ENCODE data around the gene AIM2. TPM values are rescaled to one million over a fixed set of nuclear protein-coding genes. Genes with fewer than 3 reads are reported as not detected.

The AIM2 gene
- total RNA-seq, 1 experiment from 2014 or later = not detected

DNA sequence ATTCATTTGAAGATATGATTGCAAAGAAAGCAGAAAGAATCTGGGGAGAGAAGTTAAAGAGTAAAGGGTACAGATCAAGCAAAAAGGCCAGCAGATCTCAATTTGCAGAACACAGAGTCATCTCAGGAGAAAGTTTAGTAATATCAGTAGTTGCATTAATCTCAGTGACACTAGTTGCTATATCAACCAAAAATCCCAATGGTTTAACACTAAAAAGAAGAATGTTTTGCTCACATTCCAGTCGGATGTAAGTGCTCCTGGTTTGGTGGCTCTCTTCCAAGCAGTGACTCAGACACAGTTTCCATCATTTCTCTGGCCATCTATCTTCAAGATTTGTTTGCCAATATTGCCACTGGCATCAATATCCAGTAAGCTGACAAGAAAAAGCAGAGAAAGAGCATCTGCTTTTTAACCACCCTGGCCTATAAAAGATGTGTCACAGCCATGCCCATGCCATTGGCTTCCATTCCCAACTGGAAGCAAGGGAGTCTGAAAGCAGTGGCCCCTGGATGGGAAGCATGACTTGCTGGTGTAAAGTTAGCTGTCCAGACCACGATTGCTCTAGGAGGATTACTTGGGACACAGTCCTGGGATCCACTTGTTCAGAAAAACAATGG lies 45.5 kb upstream of the AIM2 start:
- CTCF ChIA-PET = no interaction called here

DNA sequence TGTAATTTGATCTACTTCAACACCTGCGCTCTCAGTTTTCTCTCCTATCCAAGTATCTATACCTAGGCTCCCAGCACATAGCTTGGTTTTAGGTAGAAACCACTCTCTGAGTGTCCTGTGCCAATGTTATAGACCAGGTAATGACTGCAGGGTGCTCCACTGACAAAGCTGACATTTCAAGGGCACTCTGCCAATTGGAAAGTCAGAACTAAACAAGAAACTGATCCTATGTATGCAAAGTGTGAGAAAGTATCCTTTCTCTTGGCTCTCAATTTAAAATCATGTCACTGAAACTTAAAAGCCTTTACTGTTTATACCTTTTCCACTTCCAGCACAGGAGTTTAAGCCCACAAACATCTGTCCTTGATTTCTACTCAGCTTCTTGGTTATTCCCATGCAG lies 45.0 kb upstream of the AIM2 start:
- no TSS peak for BruUV-seq (replicated peaks)
- H3K36me3 ChIP-seq (ENCODE audit: control insufficient read depth, insufficient read depth, low read length) = no peaks in the 10 kb centered on the region
- POLR2A ChIA-PET = no interaction called here

More for the DNA sequence above, 45.5 kb upstream of the AIM2 start:
- Histone ChIP-seq H3K4me3 (ENCODE audit: low read depth in 2 of 2, low read length in 2 of 2) (no peak overlapping the region), H3K27ac (ENCODE audit: low read length) (no peak overlapping the region), H3K36me3 (ENCODE audit: control insufficient read depth, insufficient read depth, low read length) (no peaks in the 10 kb centered on the region), H3K4me1 (ENCODE audit: control insufficient read depth, insufficient read depth, low read length) (no peaks in the 10 kb centered on the region), H3K27me3 (ENCODE audit: control insufficient read depth, insufficient read depth, low read length) (no peaks in the 10 kb centered on the region), H3K9me3 (ENCODE audit: control insufficient read depth, insufficient read depth, low read depth, low read length) (no peaks in the 10 kb centered on the region)
- no peak for TF ChIP-seq SIN3A (IDR thresholded peaks at IDR 0.05; ENCODE audit: borderline replicate concordance, insufficient read depth, low read depth, low read length)
- no peak for TF ChIP-seq POLR2AphosphoS5 (IDR thresholded peaks at IDR 0.05; ENCODE audit: low read depth, low read length)
- TF ChIP-seq, protein P1, sequence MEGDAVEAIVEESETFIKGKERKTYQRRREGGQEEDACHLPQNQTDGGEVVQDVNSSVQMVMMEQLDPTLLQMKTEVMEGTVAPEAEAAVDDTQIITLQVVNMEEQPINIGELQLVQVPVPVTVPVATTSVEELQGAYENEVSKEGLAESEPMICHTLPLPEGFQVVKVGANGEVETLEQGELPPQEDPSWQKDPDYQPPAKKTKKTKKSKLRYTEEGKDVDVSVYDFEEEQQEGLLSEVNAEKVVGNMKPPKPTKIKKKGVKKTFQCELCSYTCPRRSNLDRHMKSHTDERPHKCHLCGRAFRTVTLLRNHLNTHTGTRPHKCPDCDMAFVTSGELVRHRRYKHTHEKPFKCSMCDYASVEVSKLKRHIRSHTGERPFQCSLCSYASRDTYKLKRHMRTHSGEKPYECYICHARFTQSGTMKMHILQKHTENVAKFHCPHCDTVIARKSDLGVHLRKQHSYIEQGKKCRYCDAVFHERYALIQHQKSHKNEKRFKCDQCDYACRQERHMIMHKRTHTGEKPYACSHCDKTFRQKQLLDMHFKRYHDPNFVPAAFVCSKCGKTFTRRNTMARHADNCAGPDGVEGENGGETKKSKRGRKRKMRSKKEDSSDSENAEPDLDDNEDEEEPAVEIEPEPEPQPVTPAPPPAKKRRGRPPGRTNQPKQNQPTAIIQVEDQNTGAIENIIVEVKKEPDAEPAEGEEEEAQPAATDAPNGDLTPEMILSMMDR (IDR thresholded peaks at IDR 0.05) = no peak
- TF ChIP-seq TCF7L2 (IDR thresholded peaks at IDR 0.05; ENCODE audit: low read depth, low read length) = no peak
- DNase-seq (ENCODE audit: low read depth, low spot score) (no peak), ATAC-seq (no peak)
- intact Hi-C loops (cut with micrococcal nuclease; ENCODE audit: unreplicated experiment) = no loop called here
- in situ Hi-C loops (cut with HindIII; ENCODE audit: low pct_unique_long_range_greater_than_20kb, low sequenced_read_pairs) = no loop called here
- POLR2A ChIA-PET = no interaction called here
- no TSS peak for BruUV-seq (replicated peaks)

More for the DNA sequence above, 45.0 kb upstream of the AIM2 start:
- DNase-seq (ENCODE audit: low read depth, low spot score) (no peak), ATAC-seq (no peak)
- Histone ChIP-seq H3K27me3 (ENCODE audit: control insufficient read depth, insufficient read depth, low read length) (no peaks in the 10 kb centered on the region), H3K4me3 (ENCODE audit: low read depth in 2 of 2, low read length in 2 of 2) (no peak overlapping the region), H3K27ac (ENCODE audit: low read length) (no peak overlapping the region), H3K4me1 (ENCODE audit: control insufficient read depth, insufficient read depth, low read length) (no peaks in the 10 kb centered on the region), H3K9me3 (ENCODE audit: control insufficient read depth, insufficient read depth, low read depth, low read length) (no peaks in the 10 kb centered on the region)
- TF ChIP-seq SIN3A (IDR thresholded peaks at IDR 0.05; ENCODE audit: borderline replicate concordance, insufficient read depth, low read depth, low read length) (no peak), TCF7L2 (IDR thresholded peaks at IDR 0.05; ENCODE audit: low read depth, low read length) (no peak), POLR2AphosphoS5 (IDR thresholded peaks at IDR 0.05; ENCODE audit: low read depth, low read length) (no peak)
- TF ChIP-seq, protein P1 (IDR thresholded peaks at IDR 0.05) = no peak
- TF ChIP-seq, protein P2, sequence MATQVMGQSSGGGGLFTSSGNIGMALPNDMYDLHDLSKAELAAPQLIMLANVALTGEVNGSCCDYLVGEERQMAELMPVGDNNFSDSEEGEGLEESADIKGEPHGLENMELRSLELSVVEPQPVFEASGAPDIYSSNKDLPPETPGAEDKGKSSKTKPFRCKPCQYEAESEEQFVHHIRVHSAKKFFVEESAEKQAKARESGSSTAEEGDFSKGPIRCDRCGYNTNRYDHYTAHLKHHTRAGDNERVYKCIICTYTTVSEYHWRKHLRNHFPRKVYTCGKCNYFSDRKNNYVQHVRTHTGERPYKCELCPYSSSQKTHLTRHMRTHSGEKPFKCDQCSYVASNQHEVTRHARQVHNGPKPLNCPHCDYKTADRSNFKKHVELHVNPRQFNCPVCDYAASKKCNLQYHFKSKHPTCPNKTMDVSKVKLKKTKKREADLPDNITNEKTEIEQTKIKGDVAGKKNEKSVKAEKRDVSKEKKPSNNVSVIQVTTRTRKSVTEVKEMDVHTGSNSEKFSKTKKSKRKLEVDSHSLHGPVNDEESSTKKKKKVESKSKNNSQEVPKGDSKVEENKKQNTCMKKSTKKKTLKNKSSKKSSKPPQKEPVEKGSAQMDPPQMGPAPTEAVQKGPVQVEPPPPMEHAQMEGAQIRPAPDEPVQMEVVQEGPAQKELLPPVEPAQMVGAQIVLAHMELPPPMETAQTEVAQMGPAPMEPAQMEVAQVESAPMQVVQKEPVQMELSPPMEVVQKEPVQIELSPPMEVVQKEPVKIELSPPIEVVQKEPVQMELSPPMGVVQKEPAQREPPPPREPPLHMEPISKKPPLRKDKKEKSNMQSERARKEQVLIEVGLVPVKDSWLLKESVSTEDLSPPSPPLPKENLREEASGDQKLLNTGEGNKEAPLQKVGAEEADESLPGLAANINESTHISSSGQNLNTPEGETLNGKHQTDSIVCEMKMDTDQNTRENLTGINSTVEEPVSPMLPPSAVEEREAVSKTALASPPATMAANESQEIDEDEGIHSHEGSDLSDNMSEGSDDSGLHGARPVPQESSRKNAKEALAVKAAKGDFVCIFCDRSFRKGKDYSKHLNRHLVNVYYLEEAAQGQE (IDR thresholded peaks at IDR 0.05; ENCODE audit: insufficient read depth in 1 of 2, low read depth in 2 of 2, low read length in 1 of 2) = no peak
- in situ Hi-C loops (cut with HindIII; ENCODE audit: low pct_unique_long_range_greater_than_20kb, low sequenced_read_pairs) (no loop called here), intact Hi-C loops (cut with micrococcal nuclease; ENCODE audit: unreplicated experiment) (no loop called here)
- CTCF ChIA-PET = no interaction called here
